Testis (tissue), 2 donors: ENCODE results near the gene ZNF227.

Experiments
- POLR2A ChIP-seq: fragments of 450-650 bp; IDR thresholded peaks from one replicate; pipeline ENCODE4 v1.6.1; 2017; ENCODE audit warnings: antibody characterized with exemption, mild to moderate bottlenecking, moderate library complexity
- TF ChIP-seq, protein P1 (sequence below), 3 experiments: fragments of 450-650 bp in 2 of 3; fragments of 200-600 bp in 1 of 3; sonication (generic) in 1 of 3; IDR thresholded peaks; one replicate each; pipeline ENCODE4 v1.5.1; 2016 to 2019; ENCODE audit warnings: antibody characterized with exemption in 3 of 3, mild to moderate bottlenecking in 2 of 3, moderate library complexity in 1 of 3

DNA sequence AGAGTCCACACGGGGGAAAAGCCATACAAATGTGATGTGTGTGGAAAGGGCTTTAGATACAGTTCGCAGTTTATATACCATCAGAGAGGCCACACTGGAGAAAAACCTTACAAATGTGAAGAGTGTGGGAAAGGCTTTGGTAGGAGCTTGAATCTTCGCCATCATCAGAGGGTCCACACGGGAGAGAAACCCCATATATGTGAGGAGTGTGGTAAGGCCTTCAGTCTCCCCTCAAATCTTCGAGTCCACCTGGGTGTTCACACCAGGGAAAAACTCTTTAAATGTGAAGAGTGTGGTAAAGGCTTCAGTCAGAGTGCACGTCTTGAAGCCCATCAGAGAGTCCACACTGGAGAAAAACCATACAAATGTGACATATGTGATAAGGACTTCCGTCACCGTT lies 24.1 kb downstream of the ZNF227 start:
- TF ChIP-seq POLR2A: no peak
- TF ChIP-seq, protein P1, sequence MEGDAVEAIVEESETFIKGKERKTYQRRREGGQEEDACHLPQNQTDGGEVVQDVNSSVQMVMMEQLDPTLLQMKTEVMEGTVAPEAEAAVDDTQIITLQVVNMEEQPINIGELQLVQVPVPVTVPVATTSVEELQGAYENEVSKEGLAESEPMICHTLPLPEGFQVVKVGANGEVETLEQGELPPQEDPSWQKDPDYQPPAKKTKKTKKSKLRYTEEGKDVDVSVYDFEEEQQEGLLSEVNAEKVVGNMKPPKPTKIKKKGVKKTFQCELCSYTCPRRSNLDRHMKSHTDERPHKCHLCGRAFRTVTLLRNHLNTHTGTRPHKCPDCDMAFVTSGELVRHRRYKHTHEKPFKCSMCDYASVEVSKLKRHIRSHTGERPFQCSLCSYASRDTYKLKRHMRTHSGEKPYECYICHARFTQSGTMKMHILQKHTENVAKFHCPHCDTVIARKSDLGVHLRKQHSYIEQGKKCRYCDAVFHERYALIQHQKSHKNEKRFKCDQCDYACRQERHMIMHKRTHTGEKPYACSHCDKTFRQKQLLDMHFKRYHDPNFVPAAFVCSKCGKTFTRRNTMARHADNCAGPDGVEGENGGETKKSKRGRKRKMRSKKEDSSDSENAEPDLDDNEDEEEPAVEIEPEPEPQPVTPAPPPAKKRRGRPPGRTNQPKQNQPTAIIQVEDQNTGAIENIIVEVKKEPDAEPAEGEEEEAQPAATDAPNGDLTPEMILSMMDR (IDR thresholded peaks at IDR 0.05): no peak
